ENCODE results near the gene COL6A5.

- TF ChIP-seq, protein P1, sequence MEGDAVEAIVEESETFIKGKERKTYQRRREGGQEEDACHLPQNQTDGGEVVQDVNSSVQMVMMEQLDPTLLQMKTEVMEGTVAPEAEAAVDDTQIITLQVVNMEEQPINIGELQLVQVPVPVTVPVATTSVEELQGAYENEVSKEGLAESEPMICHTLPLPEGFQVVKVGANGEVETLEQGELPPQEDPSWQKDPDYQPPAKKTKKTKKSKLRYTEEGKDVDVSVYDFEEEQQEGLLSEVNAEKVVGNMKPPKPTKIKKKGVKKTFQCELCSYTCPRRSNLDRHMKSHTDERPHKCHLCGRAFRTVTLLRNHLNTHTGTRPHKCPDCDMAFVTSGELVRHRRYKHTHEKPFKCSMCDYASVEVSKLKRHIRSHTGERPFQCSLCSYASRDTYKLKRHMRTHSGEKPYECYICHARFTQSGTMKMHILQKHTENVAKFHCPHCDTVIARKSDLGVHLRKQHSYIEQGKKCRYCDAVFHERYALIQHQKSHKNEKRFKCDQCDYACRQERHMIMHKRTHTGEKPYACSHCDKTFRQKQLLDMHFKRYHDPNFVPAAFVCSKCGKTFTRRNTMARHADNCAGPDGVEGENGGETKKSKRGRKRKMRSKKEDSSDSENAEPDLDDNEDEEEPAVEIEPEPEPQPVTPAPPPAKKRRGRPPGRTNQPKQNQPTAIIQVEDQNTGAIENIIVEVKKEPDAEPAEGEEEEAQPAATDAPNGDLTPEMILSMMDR (IDR thresholded peaks at IDR 0.05), result no peak
- no peak for TF ChIP-seq POLR2A (IDR thresholded peaks at IDR 0.05)
Measured at GRCh38 chr3:130425484-130425883, 80.0 kb downstream of the COL6A5 start.

Measured in suprapubic skin (tissue), 3 donors.